Measurements from ENCODE around the gene SETDB2. TPM values are rescaled to one million over a fixed set of nuclear protein-coding genes. Genes with fewer than 3 reads are reported as not detected.

SETDB2 gene
- polyA plus RNA-seq, 1 donor (not counting 4 experiments of a cell fraction or from before 2014, with no cell fraction given), result 5.6 TPM

GRCh38 chr13:49499889-49500660 is 56.0 kb downstream of the SETDB2 start:
- TF ChIP-seq CTCF (optimal IDR thresholded peaks at IDR 0.05 in 1 of 3, IDR thresholded peaks at IDR 0.05 in 1 of 3, conservative IDR thresholded peaks at IDR 0.05 in 1 of 3; ENCODE audit: extremely low read depth in 1 of 3, insufficient read depth in 2 of 3, low read length in 3 of 3) (no peak), EZH2 (IDR thresholded peaks at IDR 0.05; ENCODE audit: low read length) (no peak)
- H4K20me1 ChIP-seq (ENCODE audit: control insufficient read depth, extremely low read depth, insufficient read depth, low read length), result no peaks in the 10 kb centered on the region
- dilution Hi-C loops (cut with MboI; ENCODE audit: extremely low pct_ligation_motif_present, low sequenced_read_pairs), result no loop called here
- peaks cover 6% of the 10 kb centered on the region for H3K4me1 ChIP-seq (ENCODE audit: control insufficient read depth, extremely low read depth, insufficient read depth, low read length)
- no peaks in the 10 kb centered on the region for H3K27me3 ChIP-seq (ENCODE audit: control insufficient read depth, extremely low read depth, insufficient read depth, low read length)
- H3K9me3 ChIP-seq (ENCODE audit: control insufficient read depth, low read depth, low read length), result no peaks in the 10 kb centered on the region
- no peak overlapping the region for H2AFZ ChIP-seq (ENCODE audit: control insufficient read depth, low read length)
- FAIRE-seq (no peak), DNase-seq (ENCODE audit: low read depth, low spot score) (no peak)
- no peaks in the 10 kb centered on the region for H3K9me1 ChIP-seq (ENCODE audit: control insufficient read depth, extremely low read depth, insufficient read depth, low read length)
- H3K79me2 ChIP-seq (ENCODE audit: control insufficient read depth, insufficient read depth, low read length), result no peaks in the 10 kb centered on the region
- no peak overlapping the region for H3K27ac ChIP-seq (ENCODE audit: control insufficient read depth, insufficient read depth, low read length)
- H3K9ac ChIP-seq (ENCODE audit: control insufficient read depth, extremely low read depth, insufficient read depth, low read length), result no peak overlapping the region
- H3K36me3 ChIP-seq (ENCODE audit: control insufficient read depth in 2 of 2, extremely low read depth in 1 of 2, insufficient read depth in 2 of 2, low read length in 2 of 2), result peaks cover 0 to 2% of the 10 kb centered on the region in 2 experiments
- no peak overlapping the region for H3K4me2 ChIP-seq (ENCODE audit: control insufficient read depth, extremely low read depth, insufficient read depth, low read depth, low read length)
- H3K4me3 ChIP-seq (ENCODE audit: control insufficient read depth in 2 of 3, extremely low read depth in 1 of 3, insufficient read depth in 2 of 3, low read depth in 1 of 3, low read length in 3 of 3), result no peak overlapping the region

GRCh38 chr13:49502954-49503353 is 58.9 kb downstream of the SETDB2 start:
- no peaks in the 10 kb centered on the region for H4K20me1 ChIP-seq (ENCODE audit: control insufficient read depth, extremely low read depth, insufficient read depth, low read length)
- no peaks in the 10 kb centered on the region for H3K9me3 ChIP-seq (ENCODE audit: control insufficient read depth, low read depth, low read length)
- H3K27ac ChIP-seq (ENCODE audit: control insufficient read depth, insufficient read depth, low read length), result no peak overlapping the region
- H3K4me1 ChIP-seq (ENCODE audit: control insufficient read depth, extremely low read depth, insufficient read depth, low read length), result no peaks in the 10 kb centered on the region
- no peaks in the 10 kb centered on the region for H3K36me3 ChIP-seq (ENCODE audit: control insufficient read depth in 2 of 2, extremely low read depth in 1 of 2, insufficient read depth in 2 of 2, low read length in 2 of 2)
- no peaks in the 10 kb centered on the region for H3K79me2 ChIP-seq (ENCODE audit: control insufficient read depth, insufficient read depth, low read length)
- no peak overlapping the region for H3K9ac ChIP-seq (ENCODE audit: control insufficient read depth, extremely low read depth, insufficient read depth, low read length)
- H2AFZ ChIP-seq (ENCODE audit: control insufficient read depth, low read length), result no peak overlapping the region
- no peak overlapping the region for H3K4me2 ChIP-seq (ENCODE audit: control insufficient read depth, extremely low read depth, insufficient read depth, low read depth, low read length)
- FAIRE-seq (no peak), DNase-seq (ENCODE audit: low read depth, low spot score) (no peak)
- H3K4me3 ChIP-seq (ENCODE audit: control insufficient read depth in 2 of 3, extremely low read depth in 1 of 3, insufficient read depth in 2 of 3, low read depth in 1 of 3, low read length in 3 of 3), result no peak overlapping the region
- no peaks in the 10 kb centered on the region for H3K9me1 ChIP-seq (ENCODE audit: control insufficient read depth, extremely low read depth, insufficient read depth, low read length)
- dilution Hi-C loops (cut with MboI; ENCODE audit: extremely low pct_ligation_motif_present, low sequenced_read_pairs), result no loop called here
- H3K27me3 ChIP-seq (ENCODE audit: control insufficient read depth, extremely low read depth, insufficient read depth, low read length), result no peaks in the 10 kb centered on the region
- TF ChIP-seq EZH2 (IDR thresholded peaks at IDR 0.05; ENCODE audit: low read length), result no peak
- TF ChIP-seq CTCF (optimal IDR thresholded peaks at IDR 0.05 in 1 of 3, IDR thresholded peaks at IDR 0.05 in 1 of 3, conservative IDR thresholded peaks at IDR 0.05 in 1 of 3; ENCODE audit: extremely low read depth in 1 of 3, insufficient read depth in 2 of 3, low read length in 3 of 3), result no peak

Data from keratinocyte (primary cell).